ENCODE results near the gene KRTAP1-3.
"Not testable (repeated sequence)": the region's sequence is repeated elsewhere in the genome, so short reads cannot be mapped to it uniquely, and the experiment has no call there.

KRTAP1-3 gene

DNA sequence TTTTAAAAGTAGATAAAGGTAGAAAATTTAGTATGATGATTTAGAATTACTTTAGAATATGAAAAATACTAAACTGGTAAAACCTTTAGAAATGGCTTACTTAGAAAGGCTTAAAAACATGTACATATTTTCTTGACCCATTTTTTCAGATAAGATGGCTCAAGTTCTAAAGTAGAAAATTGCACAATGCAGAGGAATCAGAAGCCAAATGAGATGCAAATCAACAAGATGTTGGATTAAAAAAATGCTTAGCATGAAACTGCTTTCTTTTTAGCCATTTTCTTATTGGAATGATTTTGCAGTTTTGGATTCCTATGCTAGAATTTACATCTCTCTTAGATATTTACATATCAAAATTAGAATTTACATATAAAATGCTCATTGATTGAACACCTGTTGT lies 24.2 kb downstream of the KRTAP1-3 start:
- DNase-seq (ENCODE audit: low read depth), result no peak

DNA sequence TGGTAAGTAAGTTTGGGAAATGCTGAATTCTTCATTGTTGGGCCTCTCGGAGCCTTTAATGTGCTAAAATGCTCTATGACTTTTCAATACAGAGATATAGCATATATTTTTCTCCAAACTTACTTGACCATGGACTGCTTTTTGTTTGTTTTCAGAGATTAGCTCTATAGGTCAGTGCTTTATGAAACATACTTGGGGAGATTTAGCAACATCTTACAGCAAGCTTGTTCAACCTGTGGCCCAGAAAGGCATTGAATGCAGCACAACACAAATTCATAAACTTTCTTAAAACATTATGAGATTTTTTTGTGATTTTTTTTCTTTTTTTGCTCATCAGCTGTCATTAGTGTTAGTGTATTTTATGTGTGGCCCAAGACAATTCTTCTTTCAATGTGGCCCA lies 24.7 kb downstream of the KRTAP1-3 start:
- no peak for DNase-seq (ENCODE audit: low read depth)

DNA sequence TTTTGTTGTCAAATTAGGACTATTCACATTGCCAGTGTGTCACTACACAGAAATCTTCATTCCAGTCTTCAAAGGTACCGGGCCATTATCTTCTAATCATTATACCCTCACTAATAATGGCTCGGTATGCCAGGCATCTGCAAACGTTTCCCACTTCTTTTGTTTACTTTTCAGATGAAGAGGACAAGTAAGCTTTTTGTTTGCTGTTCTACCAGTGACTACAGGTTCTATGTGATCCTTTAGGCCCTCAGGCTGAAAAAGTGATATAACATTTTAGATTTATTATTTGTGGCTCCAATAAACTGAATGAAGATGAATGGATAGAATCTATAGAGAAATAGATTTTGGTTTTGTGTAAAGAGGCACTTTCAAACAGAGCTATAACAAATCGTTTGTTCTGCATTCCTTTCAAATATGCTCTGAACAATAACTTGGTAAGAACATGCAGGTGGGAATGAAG lies 25.3 kb downstream of the KRTAP1-3 start:
- no peak for DNase-seq (ENCODE audit: low read depth)

DNA sequence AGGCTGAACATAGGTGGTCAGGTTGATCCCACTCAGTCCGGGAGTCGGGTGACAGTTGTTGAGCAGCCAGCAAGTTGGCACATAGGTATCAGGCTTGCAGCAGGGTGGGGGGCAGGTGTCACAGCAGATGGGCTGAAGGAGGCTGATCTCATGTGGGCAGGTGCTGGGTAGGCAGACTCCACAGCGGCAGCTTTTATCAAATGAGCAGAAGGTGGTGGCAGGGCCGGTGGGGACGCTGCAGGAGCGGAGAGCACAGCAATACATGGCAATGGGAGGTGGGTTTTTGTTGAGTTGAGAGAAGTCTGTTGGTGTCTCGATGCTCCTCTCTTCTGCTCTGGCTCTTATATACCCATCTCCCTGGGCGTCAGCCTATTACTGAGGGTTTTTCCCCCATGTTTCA lies 25.9 kb downstream of the KRTAP1-3 start, which contains the start of gene KRTAP3-1:
KRTAP3-1 (minus strand) TSS at position 318 of the 400 bp plus-strand sequence; CDS start at position 264, 54 bp downstream.
- no peak for DNase-seq (ENCODE audit: low read depth)

DNA sequence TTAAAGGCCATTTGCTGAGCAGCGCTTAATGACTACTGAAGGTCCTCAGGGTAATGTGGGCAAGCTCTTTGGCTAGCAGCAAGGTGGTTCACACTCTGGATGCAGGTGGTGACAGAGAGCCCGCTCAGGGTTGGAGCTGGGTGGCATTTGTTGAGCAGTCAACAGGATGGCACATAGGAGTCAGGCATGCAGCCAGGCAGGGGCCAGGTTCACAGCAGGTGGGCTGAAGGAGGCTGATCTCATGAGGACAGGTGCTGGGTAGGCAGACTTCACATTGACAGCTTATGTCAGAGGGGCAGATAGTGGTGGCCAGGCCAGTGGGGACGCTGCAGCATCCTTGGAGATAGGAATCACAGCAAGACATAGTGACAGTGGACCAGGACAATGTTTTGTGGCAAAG lies 30.3 kb downstream of the KRTAP1-3 start:
- DNase-seq (ENCODE audit: low read depth), result no peak

DNA sequence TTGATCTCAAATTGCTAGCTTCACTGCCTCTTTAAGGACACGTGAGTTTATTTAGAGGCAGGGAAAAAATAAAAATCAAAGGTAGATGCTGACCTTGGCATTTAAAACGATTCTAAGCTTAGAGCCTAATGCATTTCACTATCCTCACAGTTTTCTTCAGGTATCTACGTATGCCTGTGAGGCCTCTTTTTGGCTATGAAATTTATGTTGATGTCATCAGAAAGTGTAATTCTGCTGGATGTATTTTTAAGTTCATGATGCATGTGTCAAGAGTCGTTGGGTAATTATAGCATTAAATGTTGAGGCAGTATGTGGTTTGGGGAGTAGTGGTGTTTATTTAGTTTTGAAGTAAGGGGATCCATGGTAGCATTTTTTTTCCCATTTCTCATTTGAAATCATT lies 30.7 kb downstream of the KRTAP1-3 start:
- no peak for DNase-seq (ENCODE audit: low read depth)

DNA sequence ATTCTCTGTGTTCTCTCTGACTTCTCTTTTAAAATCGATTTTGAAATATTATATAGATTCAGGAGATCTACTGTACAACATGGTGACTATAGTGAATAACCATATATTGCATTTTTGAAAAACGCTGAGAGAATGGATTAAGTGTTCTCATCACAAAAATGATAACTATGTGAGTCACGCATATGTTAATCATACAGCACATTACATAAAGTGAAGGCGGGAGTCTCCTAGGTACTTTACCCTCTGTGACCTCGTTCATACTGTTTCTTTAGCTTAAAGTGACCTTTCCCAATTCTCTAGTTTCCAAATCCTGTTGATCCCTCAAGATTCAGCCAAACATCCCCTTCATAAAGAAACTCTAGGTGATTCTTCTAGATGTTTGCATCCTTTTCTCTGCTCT lies 31.9 kb downstream of the KRTAP1-3 start:
- no peak for DNase-seq (ENCODE audit: low read depth)

DNA sequence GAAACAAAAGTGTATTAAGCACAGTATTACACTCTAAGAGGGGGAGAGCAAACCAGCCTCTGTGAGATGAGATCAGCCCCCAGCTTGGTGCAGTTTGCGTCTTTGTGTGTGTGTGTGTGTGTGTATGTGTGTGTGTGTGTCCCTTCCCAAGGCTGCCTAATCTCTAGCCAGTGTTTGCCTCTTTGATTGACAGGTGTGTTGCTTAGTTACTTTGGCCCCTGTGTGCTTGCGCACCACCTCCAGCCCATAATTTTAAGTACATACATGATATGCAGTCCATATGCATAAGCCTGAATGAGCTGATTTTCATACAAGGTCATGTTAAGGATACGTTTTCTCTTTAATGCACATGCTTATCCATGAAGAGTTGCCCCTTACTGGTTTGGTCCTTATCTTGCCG lies 32.9 kb downstream of the KRTAP1-3 start:
- DNase-seq (ENCODE audit: low read depth), result no peak

DNA sequence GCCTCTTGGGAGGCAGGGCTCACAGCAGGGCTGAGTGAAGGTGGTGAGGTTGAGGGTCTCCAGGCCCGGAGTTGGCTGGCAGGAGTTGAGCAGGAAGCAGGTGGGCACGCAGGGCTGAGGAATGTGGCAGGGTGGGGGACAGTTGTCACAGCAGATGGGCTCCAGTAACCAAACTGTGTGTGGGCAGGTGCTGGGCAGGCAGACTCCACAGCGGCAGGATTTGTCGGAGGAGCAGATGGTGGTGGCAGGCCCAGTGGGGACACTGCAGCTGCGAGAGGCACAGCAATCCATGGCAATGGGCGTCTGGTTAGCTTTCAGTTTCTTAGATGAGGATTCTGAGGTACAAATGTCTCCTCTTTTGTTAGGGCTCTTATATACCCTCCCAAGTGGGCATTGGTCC lies 35.1 kb downstream of the KRTAP1-3 start, which contains the start of gene KRTAP3-2:
KRTAP3-2 (minus strand) TSS at position 344 of the 400 bp plus-strand sequence; CDS start at position 291, 53 bp downstream.
- DNase-seq (ENCODE audit: low read depth), result not testable (repeated sequence)

DNA sequence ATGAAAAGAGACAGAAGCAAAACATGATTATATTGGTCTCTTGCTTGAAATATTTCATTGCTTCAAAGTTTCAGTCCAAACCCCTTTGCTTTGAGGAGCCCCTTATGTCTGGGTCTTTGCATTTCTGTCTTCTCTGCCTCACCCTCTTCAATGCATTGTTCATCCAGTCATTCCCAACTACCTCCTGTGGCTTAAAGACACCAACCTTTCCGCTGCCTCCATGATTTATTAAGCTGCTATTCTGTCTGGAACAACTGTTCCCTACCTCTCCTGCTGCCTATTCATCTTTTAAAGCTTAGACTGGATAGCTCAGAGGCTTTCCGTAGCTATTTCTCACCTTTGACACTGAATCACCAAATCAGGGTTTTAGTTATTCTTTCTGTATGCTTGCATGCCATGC lies 37.3 kb downstream of the KRTAP1-3 start:
- DNase-seq (ENCODE audit: low read depth), result no peak

DNA sequence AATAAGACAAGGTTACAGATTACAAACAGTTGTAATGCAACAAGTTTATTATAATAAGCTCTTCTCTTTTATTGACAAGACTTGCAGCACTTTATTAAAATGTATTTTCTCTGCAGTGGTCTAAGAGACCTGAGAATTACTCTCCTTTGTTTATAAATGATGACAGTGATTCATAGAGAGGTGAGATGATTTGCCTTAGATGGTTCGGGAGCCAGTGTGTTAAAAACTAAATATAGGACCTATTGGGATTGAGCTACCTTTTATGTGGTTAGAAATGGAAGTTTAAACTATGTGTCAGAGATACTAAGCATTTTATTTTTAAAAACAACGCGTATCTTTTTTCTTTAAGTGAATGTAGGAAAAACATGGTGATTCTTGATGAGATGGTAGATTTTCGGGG lies 37.8 kb downstream of the KRTAP1-3 start:
- no peak for DNase-seq (ENCODE audit: low read depth)

DNA sequence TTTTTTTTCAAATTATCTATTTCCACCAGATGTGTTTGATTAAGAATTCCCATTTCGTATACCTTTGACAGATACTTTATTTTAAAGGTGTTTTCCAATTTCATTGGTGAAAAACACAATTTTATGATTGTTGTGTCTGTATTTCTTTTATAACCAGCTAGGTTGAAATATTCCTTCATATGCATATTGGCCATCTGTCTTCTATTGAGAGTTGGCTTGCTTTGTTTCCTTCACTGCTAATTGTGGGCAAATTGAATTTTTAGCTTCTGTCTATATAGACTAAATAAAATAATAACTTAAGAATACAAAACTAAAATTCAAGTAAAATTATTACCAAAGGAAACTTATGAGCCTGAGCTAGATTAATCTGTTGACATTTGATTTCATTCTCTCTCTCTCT lies 39.6 kb downstream of the KRTAP1-3 start:
- DNase-seq (ENCODE audit: low read depth), result no peak

DNA sequence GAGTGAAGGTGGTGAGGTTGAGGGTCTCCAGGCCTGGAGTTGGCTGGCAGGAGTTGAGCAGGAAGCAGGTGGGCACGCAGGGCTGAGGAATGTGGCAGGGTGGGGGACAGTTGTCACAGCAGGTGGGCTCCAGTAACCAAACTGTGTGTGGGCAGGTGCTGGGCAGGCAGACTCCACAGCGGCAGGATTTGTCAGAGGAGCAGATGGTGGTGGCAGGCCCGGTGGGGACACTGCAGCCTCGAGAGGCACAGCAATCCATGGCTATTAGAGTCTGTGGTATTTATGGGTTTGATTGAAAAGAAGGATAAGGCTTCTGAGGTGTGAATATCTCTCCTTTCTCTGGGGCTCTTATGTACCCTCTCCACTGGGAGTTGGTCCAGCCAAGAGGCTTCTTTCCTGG lies 40.8 kb downstream of the KRTAP1-3 start, which contains the start of gene KRTAP3-3:
KRTAP3-3 (minus strand) TSS at position 326 of the 400 bp plus-strand sequence; CDS start at position 259, 67 bp downstream.
- no peak for DNase-seq (ENCODE audit: low read depth)

DNA sequence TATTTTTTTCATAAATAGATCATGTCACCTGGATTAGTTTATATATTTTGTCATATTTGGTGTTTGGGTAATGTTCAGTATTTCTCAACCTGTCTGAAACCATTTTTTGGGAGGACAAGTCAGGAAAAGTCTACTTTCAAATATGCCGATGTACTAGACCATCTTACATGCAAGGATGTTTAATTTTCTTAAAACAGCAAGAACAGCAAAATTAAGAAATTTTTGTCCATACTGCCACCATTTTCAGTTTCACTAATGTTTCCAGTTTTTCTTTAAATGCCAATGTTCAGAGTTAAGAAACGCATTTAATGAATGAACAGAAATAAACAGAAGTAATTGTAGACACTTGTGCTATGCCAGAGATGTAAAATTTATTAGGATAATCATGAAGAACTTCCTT lies 41.6 kb downstream of the KRTAP1-3 start:
- DNase-seq (ENCODE audit: low read depth), result no peak

DNA sequence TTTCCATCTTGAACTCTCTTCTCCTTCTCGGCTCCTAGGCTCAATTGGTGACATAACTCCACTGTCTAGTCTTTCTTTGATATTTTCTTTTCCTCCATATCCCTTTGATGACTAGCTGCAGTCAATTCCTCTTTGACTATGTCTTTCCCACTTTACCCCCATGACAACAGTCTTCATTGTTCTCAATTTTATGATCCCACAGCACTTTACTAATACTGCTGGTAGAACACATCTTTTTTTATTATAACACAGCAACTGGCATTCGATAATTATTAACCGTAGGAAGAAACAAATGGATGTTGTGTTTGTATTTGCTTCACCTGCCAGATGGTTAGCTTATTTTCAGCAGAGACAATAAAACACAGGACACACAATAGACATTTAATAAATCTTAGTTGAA lies 42.0 kb downstream of the KRTAP1-3 start:
- no peak for DNase-seq (ENCODE audit: low read depth)

DNA sequence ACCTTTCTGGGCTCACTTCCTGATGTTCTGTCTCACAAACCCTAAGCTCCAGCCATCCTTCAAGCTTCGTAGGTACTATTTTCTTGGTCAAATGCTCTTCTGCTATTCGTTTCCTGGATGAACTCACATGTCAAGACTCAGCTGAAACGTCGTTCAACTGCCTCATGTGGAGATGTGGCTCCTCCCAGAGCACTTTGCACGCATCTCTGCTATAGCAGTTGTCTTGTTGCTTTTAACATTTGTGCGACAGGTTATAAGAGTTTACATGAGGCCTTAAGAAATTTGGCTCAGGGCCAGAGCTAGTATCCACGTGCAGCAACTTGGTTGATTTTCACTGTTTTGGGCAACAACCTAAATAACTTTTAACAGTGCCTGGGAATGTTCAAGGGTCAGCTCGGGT lies 47.8 kb downstream of the KRTAP1-3 start:
- no peak for DNase-seq (ENCODE audit: low read depth)

DNA sequence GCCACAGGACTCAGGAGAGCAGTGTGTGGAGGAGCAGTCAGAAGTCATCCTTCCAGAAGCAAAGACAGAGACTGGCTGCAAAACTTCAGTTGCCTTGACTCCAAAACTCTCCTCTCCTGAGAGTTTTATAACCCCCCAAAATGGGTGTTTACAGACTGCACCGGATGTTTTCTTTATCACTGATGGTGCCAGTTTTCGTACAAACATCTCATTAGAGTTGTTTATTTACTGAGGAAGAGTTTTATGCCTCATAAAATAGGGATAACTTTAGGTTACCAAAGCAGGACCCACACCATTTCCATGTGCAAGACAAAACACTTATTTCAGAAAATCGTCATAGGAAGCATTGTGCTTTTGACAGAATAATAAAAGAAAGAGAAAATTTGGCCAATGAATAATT lies 50.4 kb downstream of the KRTAP1-3 start, which contains the start of gene KRT40:
KRT40 (minus strand) TSS at position 101 of the 400 bp plus-strand sequence; CDS start at position 48, 53 bp downstream.
- no peak for DNase-seq (ENCODE audit: low read depth)
